Loucy (cell line): ENCODE data around the gene PARVB.

Experiments
- H2AFZ ChIP-seq: fragments of 200-600 bp; sonication (generic); 2 replicates; pipeline ENCODE4 v1.6.0; 2016; ENCODE audit warnings: antibody characterized with exemption, mild to moderate bottlenecking, low read length, moderate library complexity
- H3F3A ChIP-seq: fragments of 200-600 bp; 2 replicates; pipeline ENCODE4 v1.6.0; 2016; ENCODE audit warnings: antibody characterized with exemption, low read depth, mild to moderate bottlenecking
- H3K27me3 ChIP-seq: fragments of 200-600 bp; sonication (generic); 2 replicates; pipeline ENCODE4 v1.6.1; 2014; ENCODE audit warnings: low read length, mild to moderate bottlenecking; ENCODE audit not compliant: insufficient read depth, poor library complexity, severe bottlenecking
- H3K36me3 ChIP-seq: fragments of 200-600 bp; sonication (generic); 2 replicates; pipeline ENCODE4 v1.6.1; 2016; ENCODE audit warnings: low read length; ENCODE audit not compliant: insufficient read depth
- H3K4me1 ChIP-seq: fragments of 200-600 bp; sonication (generic); 2 replicates; pipeline ENCODE4 v1.5.1; 2014; ENCODE audit warnings: low read length, mild to moderate bottlenecking; ENCODE audit not compliant: insufficient read depth, poor library complexity, severe bottlenecking
- H3K4me2 ChIP-seq: fragments of 200-600 bp; sonication (generic); 2 replicates; pipeline ENCODE4 v1.6.0; 2014; ENCODE audit warnings: antibody characterized with exemption, low read length, low read depth, mild to moderate bottlenecking; ENCODE audit not compliant: poor library complexity, severe bottlenecking
- H3K4me3 ChIP-seq: fragments of 200-600 bp; sonication (generic); 2 replicates; pipeline ENCODE4 v1.5.1; 2014; ENCODE audit warnings: low read length, mild to moderate bottlenecking, mixed read lengths; ENCODE audit not compliant: poor library complexity, severe bottlenecking
- H3K79me2 ChIP-seq: fragments of 200-600 bp; sonication (generic); 2 replicates; pipeline ENCODE4 v1.6.1; 2014; ENCODE audit warnings: low read length; ENCODE audit not compliant: insufficient read depth
- H3K9ac ChIP-seq: fragments of 200-600 bp; sonication (generic); 2 replicates; pipeline ENCODE4 v1.6.0; 2014; ENCODE audit warnings: mild to moderate bottlenecking, low read depth, low read length, moderate library complexity; ENCODE audit not compliant: poor library complexity, severe bottlenecking
- H3K9me2 ChIP-seq: fragments of 200-600 bp; sonication (generic); replicated peaks from 2 replicates; pipeline ENCODE4 v1.6.1; 2016; ENCODE audit warnings: low read depth, low read length, mixed read lengths
- H3K9me3 ChIP-seq: fragments of 200-600 bp; sonication (generic); 2 replicates; pipeline ENCODE4 v1.6.1; 2014; ENCODE audit warnings: mild to moderate bottlenecking, antibody characterized with exemption, low read length, low read depth; ENCODE audit not compliant: insufficient read depth
- H4K20me1 ChIP-seq: fragments of 200-600 bp; sonication (generic); 2 replicates; pipeline ENCODE4 v1.6.0; 2014; ENCODE audit warnings: antibody characterized with exemption, low read length, mild to moderate bottlenecking; ENCODE audit not compliant: insufficient read depth, poor library complexity, severe bottlenecking
- CTCF ChIP-seq: fragments of 200-600 bp; sonication (generic); conservative IDR thresholded peaks from 2 replicates; pipeline ENCODE4 v1.5.1; 2014; ENCODE audit warnings: mild to moderate bottlenecking, antibody characterized with exemption, low read length
- EZH2phosphoT487 ChIP-seq: fragments of 200-600 bp; IDR thresholded peaks from 2 replicates; pipeline ENCODE4 v1.6.1; 2018; ENCODE audit warnings: antibody characterized with exemption, mild to moderate bottlenecking, moderate library complexity, borderline replicate concordance

Gene PARVB

GRCh38 chr22:44116331-44116730 is 92.2 kb downstream of the PARVB start:
- no peaks in the 10 kb centered on the region for H4K20me1 ChIP-seq
- H3K9me3 ChIP-seq: no peaks in the 10 kb centered on the region
- TF ChIP-seq CTCF (no peak), EZH2phosphoT487 (no peak)
- H3K27me3 ChIP-seq: no peaks in the 10 kb centered on the region
- no peak overlapping the region for H2AFZ ChIP-seq
- no peaks in the 10 kb centered on the region for H3K79me2 ChIP-seq
- no peak overlapping the region for H3K4me2 ChIP-seq
- no peaks in the 10 kb centered on the region for H3F3A ChIP-seq
- no peak overlapping the region for H3K9ac ChIP-seq
- H3K4me3 ChIP-seq: no peak overlapping the region
- no peaks in the 10 kb centered on the region for H3K9me2 ChIP-seq
- H3K36me3 ChIP-seq: no peaks in the 10 kb centered on the region
- no peaks in the 10 kb centered on the region for H3K4me1 ChIP-seq

- Histone ChIP-seq H3K9me2 (no peaks in the 10 kb centered on the region), H4K20me1 (no peaks in the 10 kb centered on the region)
- no peak for TF ChIP-seq EZH2phosphoT487
- no peak for TF ChIP-seq CTCF
Measured at GRCh38 chr22:44116755-44117684, 92.9 kb downstream of the PARVB start.

GRCh38 chr22:44117746-44118145 is 93.6 kb downstream of the PARVB start:
- no peaks in the 10 kb centered on the region for H3K27me3 ChIP-seq
- no peak overlapping the region for H2AFZ ChIP-seq
- H3K4me3 ChIP-seq: no peak overlapping the region
- no peaks in the 10 kb centered on the region for H3K9me2 ChIP-seq
- no peaks in the 10 kb centered on the region for H3K36me3 ChIP-seq
- H3F3A ChIP-seq: no peaks in the 10 kb centered on the region
- H3K79me2 ChIP-seq: no peaks in the 10 kb centered on the region
- no peak overlapping the region for H3K9ac ChIP-seq
- no peak overlapping the region for H3K4me2 ChIP-seq
- H3K4me1 ChIP-seq: no peaks in the 10 kb centered on the region
- H3K9me3 ChIP-seq: no peaks in the 10 kb centered on the region
- no peaks in the 10 kb centered on the region for H4K20me1 ChIP-seq
- TF ChIP-seq EZH2phosphoT487 (no peak), CTCF (no peak)

More at GRCh38 chr22:44116755-44117684, 92.9 kb downstream of the PARVB start:
- no peaks in the 10 kb centered on the region for H3F3A ChIP-seq
- H3K9me3 ChIP-seq: no peaks in the 10 kb centered on the region
- no peak overlapping the region for H3K9ac ChIP-seq
- no peak overlapping the region for H3K4me3 ChIP-seq
- no peaks in the 10 kb centered on the region for H3K4me1 ChIP-seq
- H3K36me3 ChIP-seq: no peaks in the 10 kb centered on the region
- no peaks in the 10 kb centered on the region for H3K27me3 ChIP-seq
- H3K79me2 ChIP-seq: no peaks in the 10 kb centered on the region
- H2AFZ ChIP-seq: no peak overlapping the region
- no peak overlapping the region for H3K4me2 ChIP-seq
